ENCODE data around the gene PLXNB2.

GRCh38 chr22:50253941-50254340 is 53.5 kb downstream of the PLXNB2 start:
- TF ChIP-seq CTCF (IDR thresholded peaks at IDR 0.05 in 4 of 5, conservative IDR thresholded peaks at IDR 0.05 in 1 of 5) (no peak), POLR2A (IDR thresholded peaks at IDR 0.05) (no peak)

Data from gastrocnemius medialis (tissue), 4 donors.